ENCODE results near the gene GSTO1.

The GSTO1 gene

DNA sequence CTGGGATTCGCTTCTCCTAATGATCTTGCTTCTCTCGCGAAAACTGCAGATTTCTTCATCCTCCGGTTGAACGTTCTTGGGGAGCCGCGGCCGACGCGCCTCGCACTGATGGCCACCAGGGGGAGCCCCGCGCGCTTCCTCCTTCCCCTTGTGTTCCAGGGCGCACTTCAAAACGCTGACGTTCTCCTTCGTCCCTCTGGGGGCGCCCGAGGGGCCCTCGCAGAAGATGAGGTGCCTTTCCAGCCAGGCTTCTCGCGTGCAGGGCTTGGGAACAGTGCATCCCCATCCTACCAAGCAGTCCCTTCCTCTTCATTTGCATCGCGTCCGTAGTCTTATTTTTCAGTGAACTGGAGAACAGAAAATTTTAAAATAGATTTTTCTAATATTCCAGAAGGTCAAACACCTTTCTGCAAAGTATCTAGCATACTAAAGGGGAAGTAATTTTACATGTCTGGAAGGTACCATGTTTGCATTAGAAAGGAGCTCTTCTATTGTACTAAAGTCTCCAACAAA is 36.8 kb downstream of the GSTO1 start:
- DNase-seq (ENCODE audit: low spot score in 2 of 2) (peak; percentile 76 to 88), ATAC-seq (replicated peaks; ENCODE audit: extremely low read depth, poor library complexity, severe bottlenecking) (peak; percentile 98)
- H3K27ac Mint-ChIP-seq (ENCODE audit: low read depth): no peak overlapping the region
- no peak overlapping the region for H3K4me3 Mint-ChIP-seq
- H3K9me3 Mint-ChIP-seq: no peaks in the 10 kb centered on the region
- H3K4me1 Mint-ChIP-seq: peaks cover 7% of the 10 kb centered on the region
- H3K36me3 Mint-ChIP-seq (ENCODE audit: insufficient read depth): peaks cover 2% of the 10 kb centered on the region
- H3K27me3 Mint-ChIP-seq: peaks cover 48% of the 10 kb centered on the region

DNA sequence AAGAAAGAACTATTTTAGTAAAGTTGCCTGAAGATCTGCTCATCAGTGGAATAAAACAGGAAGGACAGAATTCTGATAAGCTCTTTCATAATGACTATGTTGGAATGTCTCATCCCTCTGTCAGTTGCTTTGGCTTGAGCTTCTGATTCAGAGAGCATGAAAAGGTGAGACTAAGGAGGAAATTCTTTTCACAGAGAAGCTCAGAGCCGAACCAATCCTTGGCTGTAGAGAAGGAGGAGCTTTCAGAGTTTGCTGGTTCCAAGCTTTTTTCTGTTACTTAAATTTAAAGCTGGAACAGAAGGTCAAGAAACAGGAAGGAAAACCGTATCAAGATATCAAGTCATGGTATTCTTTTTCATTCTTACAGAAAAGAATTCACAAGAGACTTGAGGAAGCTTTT is 38.3 kb downstream of the GSTO1 start:
- Mint-ChIP-seq H3K4me3 (no peak overlapping the region), H3K36me3 (ENCODE audit: insufficient read depth) (no peaks in the 10 kb centered on the region), H3K27ac (ENCODE audit: low read depth) (no peak overlapping the region), H3K9me3 (no peaks in the 10 kb centered on the region), H3K27me3 (peaks cover 37% of the 10 kb centered on the region), H3K4me1 (peaks cover 7% of the 10 kb centered on the region)
- DNase-seq (ENCODE audit: low spot score in 2 of 2): no peak
- no peak for ATAC-seq (replicated peaks; ENCODE audit: extremely low read depth, poor library complexity, severe bottlenecking)

DNA sequence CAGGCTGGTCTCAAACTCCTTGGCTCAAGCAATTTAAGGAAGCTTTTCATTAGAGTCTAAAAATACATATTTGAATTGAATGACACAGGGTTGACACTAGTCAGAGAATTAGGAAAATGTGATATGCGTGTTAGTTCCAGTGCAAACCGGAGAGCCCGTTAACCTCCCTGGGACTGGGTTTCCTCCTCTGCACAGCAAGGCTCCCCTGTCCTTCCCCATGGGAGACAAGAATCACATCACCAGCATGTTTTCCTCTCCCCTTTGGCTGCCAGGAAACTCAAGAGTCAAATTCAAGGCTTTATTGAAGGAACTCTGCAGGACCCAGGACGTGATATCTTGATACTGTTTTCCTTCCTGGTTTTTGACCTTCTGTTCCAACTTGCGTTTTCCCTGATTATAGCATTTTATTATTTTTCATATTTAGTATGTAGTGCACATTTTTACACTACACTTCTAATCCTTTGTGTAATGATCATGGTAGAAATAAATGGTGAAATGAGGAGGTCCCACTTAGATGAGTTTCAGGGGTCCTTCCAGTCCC is 39.2 kb downstream of the GSTO1 start:
- H3K4me1 Mint-ChIP-seq: peaks cover 7% of the 10 kb centered on the region
- H3K27ac Mint-ChIP-seq (ENCODE audit: low read depth): no peak overlapping the region

DNA sequence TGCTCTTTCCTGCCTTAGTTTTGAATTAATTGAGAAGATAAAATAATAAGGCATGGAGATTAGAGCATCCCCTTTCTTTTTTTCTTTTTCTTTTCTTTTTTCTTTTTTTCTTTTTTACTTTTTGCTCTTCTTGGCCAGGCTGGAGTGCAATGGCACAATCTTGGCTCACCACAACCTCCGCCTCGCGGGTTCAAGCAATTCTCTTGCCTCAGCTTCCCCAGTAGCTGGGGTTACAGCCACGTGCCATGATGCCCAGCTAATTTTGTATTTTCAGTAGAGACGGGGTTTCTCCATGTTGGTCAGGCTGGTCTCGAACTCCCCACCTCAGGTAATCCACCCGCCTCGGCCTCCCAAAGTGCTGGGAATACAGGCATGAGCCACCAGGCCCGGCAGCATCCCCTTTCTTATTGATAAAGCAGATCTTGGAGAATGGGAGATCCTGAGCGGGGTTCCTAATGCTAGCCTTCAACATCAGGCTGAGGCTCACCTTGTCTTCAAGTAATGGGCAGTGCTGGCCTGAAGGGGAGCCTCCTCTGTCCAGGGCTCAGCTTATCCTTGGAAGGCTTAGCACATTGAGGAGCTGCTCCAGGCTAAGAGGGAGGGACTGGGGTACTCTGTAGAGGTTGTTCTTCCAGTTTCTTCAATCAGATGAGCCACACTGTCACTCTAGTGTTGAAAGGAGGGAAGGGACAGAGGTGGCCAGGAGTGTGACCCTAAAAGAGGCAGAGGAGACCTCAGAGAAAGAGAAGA is 42.2 kb downstream of the GSTO1 start:
- Mint-ChIP-seq H3K4me1 (peaks cover 16% of the 10 kb centered on the region), H3K27ac (ENCODE audit: low read depth) (no peak overlapping the region), H3K4me3 (no peak overlapping the region), H3K9me3 (no peaks in the 10 kb centered on the region), H3K36me3 (ENCODE audit: insufficient read depth) (peaks cover 2% of the 10 kb centered on the region), H3K27me3 (no peaks in the 10 kb centered on the region)
- ATAC-seq (replicated peaks; ENCODE audit: extremely low read depth, poor library complexity, severe bottlenecking) (no peak), DNase-seq (ENCODE audit: low spot score in 2 of 2) (no peak)

More for the DNA sequence above, 39.2 kb downstream of the GSTO1 start:
- H3K4me3 Mint-ChIP-seq: no peak overlapping the region
- ATAC-seq (replicated peaks; ENCODE audit: extremely low read depth, poor library complexity, severe bottlenecking): no peak
- no peaks in the 10 kb centered on the region for H3K36me3 Mint-ChIP-seq (ENCODE audit: insufficient read depth)
- no peaks in the 10 kb centered on the region for H3K9me3 Mint-ChIP-seq
- no peak for DNase-seq (ENCODE audit: low spot score in 2 of 2)
- peaks cover 29% of the 10 kb centered on the region for H3K27me3 Mint-ChIP-seq

DNA sequence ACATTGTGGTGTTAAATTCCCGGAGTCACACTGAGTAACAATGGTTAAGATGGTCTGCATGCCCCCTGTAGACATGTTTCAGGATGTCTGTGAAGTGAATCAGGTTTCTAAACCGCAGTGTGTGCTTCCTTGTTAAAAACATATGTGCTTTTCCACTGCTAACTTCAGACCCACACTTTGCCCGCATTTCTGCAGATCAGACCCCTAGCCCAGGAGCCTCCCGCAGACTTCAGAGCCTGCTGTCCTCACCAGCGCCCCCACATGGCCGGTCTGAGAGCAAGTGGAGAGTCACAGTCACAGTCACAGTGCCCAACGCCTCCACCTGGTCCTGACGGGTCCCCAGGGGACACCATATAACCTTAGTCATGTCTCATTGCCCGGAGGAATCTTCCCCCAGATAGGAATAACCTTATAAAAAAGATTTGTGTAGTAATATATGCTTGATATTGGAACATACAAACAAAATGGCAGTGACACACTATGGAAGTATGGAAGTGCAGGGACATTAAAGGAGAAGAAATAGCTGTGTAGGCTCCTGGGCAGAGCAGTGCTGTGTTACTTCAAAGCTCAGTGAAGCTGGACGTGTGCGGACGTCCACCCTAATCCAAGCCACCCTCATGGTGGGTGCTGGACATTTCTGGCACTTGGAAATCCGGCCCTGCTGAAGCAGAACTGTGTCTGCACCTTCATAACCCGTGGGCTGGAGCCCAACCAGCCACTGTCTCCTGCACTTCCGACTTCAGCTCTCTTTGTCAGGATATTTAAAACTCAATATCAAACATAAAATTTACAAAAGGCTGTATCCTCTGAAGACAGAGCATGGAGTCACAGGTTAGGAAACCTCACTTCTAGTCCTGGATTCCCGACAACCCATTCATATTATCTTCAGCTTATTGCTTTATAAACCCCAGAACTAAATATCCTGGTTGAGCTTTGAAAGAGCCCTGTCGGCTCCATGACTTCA is 43.3 kb downstream of the GSTO1 start:
- no peak for DNase-seq (ENCODE audit: low spot score in 2 of 2)

DNA sequence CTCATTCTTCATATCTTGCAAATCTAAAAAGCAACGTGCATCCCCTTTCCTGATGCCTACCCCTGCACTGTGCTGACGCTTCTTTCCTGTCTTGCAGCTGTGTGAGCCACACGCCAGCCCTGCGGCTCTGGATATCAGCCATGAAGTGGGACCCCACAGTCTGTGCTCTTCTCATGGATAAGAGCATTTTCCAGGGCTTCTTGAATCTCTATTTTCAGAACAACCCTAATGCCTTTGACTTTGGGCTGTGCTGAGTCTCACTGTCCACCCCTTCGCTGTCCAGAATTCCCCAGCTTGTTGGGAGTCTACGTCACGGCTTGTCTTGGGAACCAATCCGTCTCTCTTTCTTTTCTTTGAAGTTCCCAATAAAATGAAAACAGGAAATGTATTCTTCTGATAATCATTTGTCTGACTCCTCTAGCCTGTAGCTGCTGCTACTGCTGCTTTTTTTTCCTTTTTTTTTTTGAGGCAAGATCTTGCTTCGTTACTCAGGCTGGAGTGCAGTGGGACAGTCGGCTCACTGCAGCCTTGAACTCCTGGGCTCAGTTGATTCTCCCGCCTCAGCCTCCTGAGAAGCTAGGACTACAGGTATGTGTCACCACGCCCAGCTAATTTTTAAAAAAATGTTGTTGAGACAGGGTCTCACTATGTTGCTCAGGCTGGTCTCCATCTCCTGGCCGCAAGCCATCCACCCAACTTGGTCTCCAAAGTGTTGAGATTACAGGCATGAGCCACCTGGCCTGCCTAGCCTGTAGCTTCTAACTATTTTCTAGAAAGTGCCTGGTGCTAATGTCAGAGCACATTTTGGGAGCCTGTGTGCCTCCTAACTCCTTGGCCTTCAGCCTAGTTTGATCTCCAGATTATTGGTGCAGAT is 44.6 kb downstream of the GSTO1 start:
- no peak overlapping the region for H3K27ac Mint-ChIP-seq (ENCODE audit: low read depth)
- H3K4me3 Mint-ChIP-seq: no peak overlapping the region
- DNase-seq (ENCODE audit: low spot score in 2 of 2) (no peak), ATAC-seq (replicated peaks; ENCODE audit: extremely low read depth, poor library complexity, severe bottlenecking) (no peak)
- peaks cover 37% of the 10 kb centered on the region for H3K4me1 Mint-ChIP-seq
- peaks cover 5% of the 10 kb centered on the region for H3K9me3 Mint-ChIP-seq
- no peaks in the 10 kb centered on the region for H3K27me3 Mint-ChIP-seq
- H3K36me3 Mint-ChIP-seq (ENCODE audit: insufficient read depth): peaks cover 3% of the 10 kb centered on the region

More for the DNA sequence above, 43.3 kb downstream of the GSTO1 start:
- ATAC-seq (replicated peaks; ENCODE audit: extremely low read depth, poor library complexity, severe bottlenecking): no peak
- H3K9me3 Mint-ChIP-seq: no peaks in the 10 kb centered on the region
- H3K27ac Mint-ChIP-seq (ENCODE audit: low read depth): no peak overlapping the region
- peaks cover 24% of the 10 kb centered on the region for H3K4me1 Mint-ChIP-seq
- peaks cover 2% of the 10 kb centered on the region for H3K36me3 Mint-ChIP-seq (ENCODE audit: insufficient read depth)
- H3K27me3 Mint-ChIP-seq: no peaks in the 10 kb centered on the region
- H3K4me3 Mint-ChIP-seq: no peak overlapping the region

DNA sequence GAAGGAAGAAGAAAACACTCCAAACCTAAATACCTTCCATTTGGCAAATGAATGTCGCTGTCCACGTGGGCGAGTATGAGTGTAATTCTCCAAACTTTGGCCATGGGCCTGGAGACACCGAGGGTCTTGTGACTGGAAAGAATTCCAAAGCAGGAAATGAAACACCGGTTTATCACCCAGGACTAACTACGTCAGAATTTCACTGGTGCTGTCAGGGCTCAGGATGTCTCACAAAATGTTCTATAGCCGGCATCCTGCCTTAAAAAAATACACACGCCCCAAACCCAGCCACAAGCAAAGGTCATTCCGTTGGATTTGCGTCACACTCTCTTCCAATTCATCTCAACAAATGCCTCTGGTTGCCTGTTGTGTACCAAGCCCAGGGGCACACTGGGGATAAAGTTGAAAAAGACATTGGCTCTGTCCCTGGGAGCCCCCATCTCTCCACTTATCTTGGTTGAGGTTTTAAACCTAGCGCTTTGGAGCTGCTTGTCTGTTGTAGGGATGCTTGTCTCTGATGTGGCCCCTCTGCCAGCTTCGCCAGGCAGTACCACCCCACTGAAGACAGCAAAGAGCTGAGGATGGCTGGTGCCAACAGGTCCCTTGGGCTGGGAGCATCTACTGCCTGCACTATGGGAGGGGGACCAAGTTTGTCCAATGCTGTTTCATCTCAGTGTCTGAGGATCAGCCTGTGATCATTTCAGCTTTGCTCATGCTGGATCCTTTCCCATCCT is 45.5 kb downstream of the GSTO1 start:
- Mint-ChIP-seq H3K4me3 (peak overlapping the region; percentile 31), H3K27me3 (no peaks in the 10 kb centered on the region), H3K4me1 (peaks cover 46% of the 10 kb centered on the region), H3K36me3 (ENCODE audit: insufficient read depth) (peaks cover 3% of the 10 kb centered on the region), H3K9me3 (peaks cover 5% of the 10 kb centered on the region), H3K27ac (ENCODE audit: low read depth) (no peak overlapping the region)
- no peak for DNase-seq (ENCODE audit: low spot score in 2 of 2)
- no peak for ATAC-seq (replicated peaks; ENCODE audit: extremely low read depth, poor library complexity, severe bottlenecking)

DNA sequence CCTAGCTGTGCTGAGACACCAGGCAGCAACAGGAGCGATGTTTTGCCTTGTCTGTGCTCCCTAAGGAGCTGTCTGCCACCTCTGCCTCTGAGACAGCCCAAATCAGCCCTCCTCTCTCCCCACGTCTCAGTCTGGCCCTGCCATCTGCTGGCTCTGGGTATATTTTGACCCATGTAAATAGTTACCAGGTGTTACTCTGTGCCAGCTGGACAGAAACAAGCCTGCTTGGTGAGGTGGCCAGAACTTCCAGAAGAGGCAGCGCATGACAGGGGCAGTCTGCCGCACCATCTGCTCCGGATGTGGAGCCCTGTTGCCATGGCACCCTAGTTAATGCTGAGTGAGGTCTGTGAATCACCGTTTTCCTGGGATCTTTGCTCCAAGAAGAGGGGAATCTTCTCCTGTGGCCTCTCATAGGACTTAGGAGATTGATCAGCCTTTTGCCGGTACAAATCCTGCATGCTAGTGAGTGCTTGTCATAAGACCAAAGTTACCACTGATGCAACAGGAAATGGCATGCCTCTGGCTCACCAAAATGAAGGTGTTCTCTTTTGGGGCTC is 46.1 kb downstream of the GSTO1 start:
- Mint-ChIP-seq H3K4me3 (peak overlapping the region; percentile 31), H3K36me3 (ENCODE audit: insufficient read depth) (peaks cover 6% of the 10 kb centered on the region), H3K9me3 (peaks cover 5% of the 10 kb centered on the region), H3K27ac (ENCODE audit: low read depth) (peak overlapping the region; percentile 16), H3K27me3 (no peaks in the 10 kb centered on the region), H3K4me1 (peaks cover 50% of the 10 kb centered on the region)
- no peak for ATAC-seq (replicated peaks; ENCODE audit: extremely low read depth, poor library complexity, severe bottlenecking)
- no peak for DNase-seq (ENCODE audit: low spot score in 2 of 2)

DNA sequence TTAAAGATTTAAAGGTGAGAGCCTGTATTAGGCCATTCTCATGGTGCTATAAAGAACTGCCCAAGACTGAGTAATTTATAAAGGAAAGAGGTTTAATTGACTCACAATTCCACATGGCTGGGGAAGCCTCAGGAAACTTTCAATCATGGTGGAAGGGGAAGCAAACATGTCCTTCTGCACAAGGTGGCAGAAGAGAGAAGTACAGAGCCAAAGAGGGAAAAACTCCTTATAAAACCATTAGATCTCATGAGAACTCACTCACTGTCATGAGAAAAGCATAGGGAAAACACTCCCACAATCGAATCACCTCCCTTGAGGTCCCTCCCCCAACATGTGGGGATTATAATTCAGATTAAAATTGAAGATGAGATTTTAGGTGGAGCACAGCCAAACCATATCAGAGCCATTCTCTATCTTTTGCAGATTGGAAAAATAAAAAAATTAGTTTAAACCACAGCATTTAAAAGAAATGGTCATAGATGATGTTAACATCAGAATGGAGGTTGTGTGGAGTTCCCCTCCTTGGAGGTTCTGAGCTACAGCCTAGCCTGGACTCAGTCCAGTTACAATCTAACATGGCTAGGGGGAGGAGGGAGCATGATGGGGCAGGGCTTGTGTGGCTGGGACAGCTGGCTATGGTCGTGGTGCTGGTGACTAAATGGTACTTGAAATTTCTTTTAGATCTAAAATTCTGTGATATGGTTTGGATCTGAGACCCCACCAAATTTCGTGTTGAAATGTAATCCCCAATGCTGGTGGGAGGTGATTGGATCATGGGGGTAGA is 47.4 kb downstream of the GSTO1 start:
- Mint-ChIP-seq H3K9me3 (peaks cover 5% of the 10 kb centered on the region), H3K4me1 (peaks cover 63% of the 10 kb centered on the region), H3K4me3 (no peak overlapping the region), H3K36me3 (ENCODE audit: insufficient read depth) (peaks cover 8% of the 10 kb centered on the region), H3K27ac (ENCODE audit: low read depth) (no peak overlapping the region), H3K27me3 (no peaks in the 10 kb centered on the region)
- ATAC-seq (replicated peaks; ENCODE audit: extremely low read depth, poor library complexity, severe bottlenecking) (no peak), DNase-seq (ENCODE audit: low spot score in 2 of 2) (no peak)

DNA sequence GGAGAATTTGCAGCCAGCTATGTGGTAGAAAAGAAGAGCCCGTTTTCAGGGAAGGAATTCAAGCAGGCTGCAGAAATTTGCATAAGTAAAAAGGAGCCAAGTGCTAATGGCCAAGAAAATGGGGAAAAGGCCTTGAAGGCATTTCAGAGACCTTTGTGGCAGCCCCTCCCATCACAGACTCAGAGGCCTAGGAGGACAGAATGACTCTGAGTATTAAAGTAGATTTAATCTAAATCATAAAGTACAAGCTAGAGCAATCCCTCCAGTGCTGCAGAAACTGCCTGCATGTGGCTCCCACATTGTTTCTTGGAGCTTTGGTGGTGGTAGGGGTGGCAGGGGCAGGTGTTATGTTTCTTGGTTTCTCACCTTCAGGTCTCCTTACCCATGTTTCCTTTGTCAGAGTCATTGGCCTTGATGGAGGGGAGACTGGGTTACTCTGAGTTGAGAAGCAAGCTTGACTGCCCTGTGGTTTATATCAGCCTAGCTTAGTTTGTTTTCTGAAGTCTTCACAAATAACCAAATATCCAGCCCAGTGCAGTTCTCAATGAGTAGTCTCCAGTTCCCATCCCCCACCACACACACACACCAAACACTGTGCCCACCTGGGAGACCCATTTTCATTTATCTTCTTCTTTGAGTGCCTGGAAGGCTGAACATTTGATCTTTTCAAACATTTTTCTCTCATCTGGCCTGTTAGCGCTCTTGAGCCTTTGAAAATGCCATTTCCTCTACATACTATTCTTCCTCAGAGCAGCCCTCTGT is 49.1 kb downstream of the GSTO1 start:
- no peaks in the 10 kb centered on the region for H3K27me3 Mint-ChIP-seq
- H3K36me3 Mint-ChIP-seq (ENCODE audit: insufficient read depth): peaks cover 21% of the 10 kb centered on the region
- H3K4me1 Mint-ChIP-seq: peaks cover 80% of the 10 kb centered on the region
- peak in 1 of 2 donors; percentile 39 for DNase-seq (ENCODE audit: low spot score in 2 of 2)
- peak; percentile 72 for ATAC-seq (replicated peaks; ENCODE audit: extremely low read depth, poor library complexity, severe bottlenecking)
- H3K27ac Mint-ChIP-seq (ENCODE audit: low read depth): peak overlapping the region; percentile 8
- peaks cover 5% of the 10 kb centered on the region for H3K9me3 Mint-ChIP-seq
- H3K4me3 Mint-ChIP-seq: peak overlapping the region; percentile 50

All from central memory CD8-positive, alpha-beta T cell (primary cell).